ENCODE measurements around the gene IPO11.

DNA sequence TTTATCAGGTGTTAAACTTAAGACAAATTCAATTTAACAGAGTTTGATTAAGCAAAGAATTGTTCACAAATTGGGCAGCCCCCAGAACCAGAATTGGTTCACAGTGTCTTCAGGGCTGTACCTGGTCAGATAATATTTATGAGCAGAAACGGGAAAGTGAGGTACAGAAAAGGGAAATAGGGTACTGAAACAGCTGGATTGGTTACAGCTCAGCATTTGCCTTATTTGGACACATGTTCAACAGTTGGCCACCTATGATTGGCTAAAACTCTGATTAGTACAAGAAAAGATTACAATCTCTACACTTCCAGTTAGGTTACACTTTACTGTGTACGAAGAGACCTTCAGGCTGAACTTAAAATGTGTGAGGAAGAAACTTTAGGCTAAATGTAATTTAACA, 184.8 kb downstream of the IPO11 start:
- TF ChIP-seq POLR2A (IDR thresholded peaks at IDR 0.05; ENCODE audit: low read depth, low read length): no peak
- no peak for TF ChIP-seq POLR2AphosphoS5 (IDR thresholded peaks at IDR 0.05; ENCODE audit: low read depth, low read length)
- TF ChIP-seq PAX5 (IDR thresholded peaks at IDR 0.05; ENCODE audit: insufficient read depth, low read length, severe bottlenecking): no peak
- TF ChIP-seq TAF1 (IDR thresholded peaks at IDR 0.05; ENCODE audit: low read depth, low read length): no peak
- no peak for TF ChIP-seq SPI1 (IDR thresholded peaks at IDR 0.05; ENCODE audit: low read depth, low read length)
- TF ChIP-seq POU2F2 (IDR thresholded peaks at IDR 0.05; ENCODE audit: low read depth, low read length): no peak

All from GM12891 (cell line).